ENCODE data around the gene FITM2.

The FITM2 gene

GRCh38 chr20:44345147-44345546, 34.1 kb upstream of the FITM2 start:
- Histone ChIP-seq H2BK5ac (ENCODE audit: low read length) (no peak overlapping the region), H2AK5ac (ENCODE audit: low read depth, low read length) (no peak overlapping the region), H2AFZ (ENCODE audit: low read length) (no peak overlapping the region), H3K4me1 (ENCODE audit: control insufficient read depth in 2 of 2, insufficient read depth in 1 of 2, low read depth in 1 of 2, low read length in 2 of 2) (no peaks in the 10 kb centered on the region), H3K18ac (ENCODE audit: low read length) (peak overlapping the region; percentile 44), H3K27ac (replicated peaks; ENCODE audit: low read length) (no peak overlapping the region), H3K27me3 (ENCODE audit: control insufficient read depth in 3 of 3, insufficient read depth in 3 of 3, low read depth in 1 of 3, low read length in 3 of 3) (no peaks in the 10 kb centered on the region), H3K79me1 (ENCODE audit: low read depth, low read length) (no peaks in the 10 kb centered on the region), H3K36me3 (replicated peaks in 1 of 2; ENCODE audit: control insufficient read depth in 2 of 2, insufficient read depth in 2 of 2, low read length in 2 of 2) (no peaks in the 10 kb centered on the region), H4K91ac (ENCODE audit: low read depth, low read length, poor library complexity) (no peak overlapping the region), H2BK12ac (ENCODE audit: low read length) (no peak overlapping the region), H3K14ac (ENCODE audit: low read length) (no peak overlapping the region), H4K8ac (ENCODE audit: low read depth, low read length) (no peak overlapping the region), H2BK120ac (ENCODE audit: low read depth, low read length) (no peak overlapping the region), H3K4me2 (ENCODE audit: insufficient read depth, low read length, poor library complexity, severe bottlenecking) (no peak overlapping the region), H3K23ac (ENCODE audit: low read depth, low read length, poor library complexity) (no peak overlapping the region), H3K4me3 (ENCODE audit: low read length in 2 of 2) (no peak overlapping the region), H2BK15ac (ENCODE audit: low read length) (no peak overlapping the region), H3K9me3 (replicated peaks in 1 of 2; ENCODE audit: control insufficient read depth in 2 of 2, insufficient read depth in 1 of 2, low read depth in 1 of 2, low read length in 2 of 2) (no peaks in the 10 kb centered on the region), H3K4ac (ENCODE audit: low read length) (no peak overlapping the region), H3K9ac (ENCODE audit: low read depth, low read length, poor library complexity) (no peak overlapping the region)
- DNase-seq (ENCODE audit: low spot score): no peak
- no CpG with 5 or more reads among the region's 8 CpGs for WGBS, 2 donors (ENCODE audit: extremely low coverage in 2 of 2, insufficient read length in 2 of 2, insufficient replicate concordance in 1 of 2)

GRCh38 chr20:44344723-44345122, 33.7 kb upstream of the FITM2 start:
- Histone ChIP-seq H3K18ac (ENCODE audit: low read length) (no peak overlapping the region), H3K9me3 (replicated peaks in 1 of 2; ENCODE audit: control insufficient read depth in 2 of 2, insufficient read depth in 1 of 2, low read depth in 1 of 2, low read length in 2 of 2) (no peaks in the 10 kb centered on the region), H3K27ac (replicated peaks; ENCODE audit: low read length) (no peak overlapping the region), H3K79me1 (ENCODE audit: low read depth, low read length) (no peaks in the 10 kb centered on the region), H2BK120ac (ENCODE audit: low read depth, low read length) (no peak overlapping the region), H3K4ac (ENCODE audit: low read length) (no peak overlapping the region), H2AFZ (ENCODE audit: low read length) (no peak overlapping the region), H3K27me3 (ENCODE audit: control insufficient read depth in 3 of 3, insufficient read depth in 3 of 3, low read depth in 1 of 3, low read length in 3 of 3) (no peaks in the 10 kb centered on the region), H4K91ac (ENCODE audit: low read depth, low read length, poor library complexity) (no peak overlapping the region), H4K8ac (ENCODE audit: low read depth, low read length) (no peak overlapping the region), H3K9ac (ENCODE audit: low read depth, low read length, poor library complexity) (no peak overlapping the region), H3K4me2 (ENCODE audit: insufficient read depth, low read length, poor library complexity, severe bottlenecking) (no peak overlapping the region), H2BK5ac (ENCODE audit: low read length) (no peak overlapping the region), H3K4me1 (ENCODE audit: control insufficient read depth in 2 of 2, insufficient read depth in 1 of 2, low read depth in 1 of 2, low read length in 2 of 2) (no peaks in the 10 kb centered on the region), H3K4me3 (ENCODE audit: low read length in 2 of 2) (no peak overlapping the region), H2BK12ac (ENCODE audit: low read length) (no peak overlapping the region), H3K36me3 (replicated peaks in 1 of 2; ENCODE audit: control insufficient read depth in 2 of 2, insufficient read depth in 2 of 2, low read length in 2 of 2) (no peaks in the 10 kb centered on the region), H2BK15ac (ENCODE audit: low read length) (no peak overlapping the region), H2AK5ac (ENCODE audit: low read depth, low read length) (no peak overlapping the region), H3K14ac (ENCODE audit: low read length) (no peak overlapping the region), H3K23ac (ENCODE audit: low read depth, low read length, poor library complexity) (no peak overlapping the region)
- DNase-seq (ENCODE audit: low spot score): no peak
- no CpG with 5 or more reads among the region's 4 CpGs for WGBS, 2 donors (ENCODE audit: extremely low coverage in 2 of 2, insufficient read length in 2 of 2, insufficient replicate concordance in 1 of 2)

GRCh38 chr20:44343162-44343675, 32.2 kb upstream of the FITM2 start:
- H3K4me2 ChIP-seq (ENCODE audit: insufficient read depth, low read length, poor library complexity, severe bottlenecking): no peak overlapping the region
- H2AFZ ChIP-seq (ENCODE audit: low read length): no peak overlapping the region
- H2AK5ac ChIP-seq (ENCODE audit: low read depth, low read length): no peak overlapping the region
- H3K79me1 ChIP-seq (ENCODE audit: low read depth, low read length): no peaks in the 10 kb centered on the region
- H3K9ac ChIP-seq (ENCODE audit: low read depth, low read length, poor library complexity): no peak overlapping the region
- H4K8ac ChIP-seq (ENCODE audit: low read depth, low read length): no peak overlapping the region
- H3K4me1 ChIP-seq (ENCODE audit: control insufficient read depth in 2 of 2, insufficient read depth in 1 of 2, low read depth in 1 of 2, low read length in 2 of 2): no peaks in the 10 kb centered on the region
- no peak overlapping the region for H2BK12ac ChIP-seq (ENCODE audit: low read length)
- peak overlapping the region; percentile 30 for H3K18ac ChIP-seq (ENCODE audit: low read length)
- H3K4me3 ChIP-seq (ENCODE audit: low read length in 2 of 2): no peak overlapping the region
- H2BK5ac ChIP-seq (ENCODE audit: low read length): no peak overlapping the region
- H3K36me3 ChIP-seq (replicated peaks in 1 of 2; ENCODE audit: control insufficient read depth in 2 of 2, insufficient read depth in 2 of 2, low read length in 2 of 2): no peaks in the 10 kb centered on the region
- H4K91ac ChIP-seq (ENCODE audit: low read depth, low read length, poor library complexity): no peak overlapping the region
- no peak overlapping the region for H3K4ac ChIP-seq (ENCODE audit: low read length)
- no peak overlapping the region for H2BK15ac ChIP-seq (ENCODE audit: low read length)
- DNase-seq (ENCODE audit: low spot score): no peak
- H3K14ac ChIP-seq (ENCODE audit: low read length): no peak overlapping the region
- no peak overlapping the region for H3K27ac ChIP-seq (replicated peaks; ENCODE audit: low read length)
- WGBS, 2 donors (ENCODE audit: extremely low coverage in 2 of 2, insufficient read length in 2 of 2, insufficient replicate concordance in 1 of 2): no CpG with 5 or more reads among the region's 12 CpGs
- H3K9me3 ChIP-seq (replicated peaks in 1 of 2; ENCODE audit: control insufficient read depth in 2 of 2, insufficient read depth in 1 of 2, low read depth in 1 of 2, low read length in 2 of 2): no peaks in the 10 kb centered on the region
- H3K23ac ChIP-seq (ENCODE audit: low read depth, low read length, poor library complexity): no peak overlapping the region
- H3K27me3 ChIP-seq (ENCODE audit: control insufficient read depth in 3 of 3, insufficient read depth in 3 of 3, low read depth in 1 of 3, low read length in 3 of 3): peaks cover 0 to 3% (median 0%) of the 10 kb centered on the region in 3 experiments
- H2BK120ac ChIP-seq (ENCODE audit: low read depth, low read length): no peak overlapping the region

GRCh38 chr20:44342248-44342647, 31.2 kb upstream of the FITM2 start:
- Histone ChIP-seq H3K36me3 (replicated peaks in 1 of 2; ENCODE audit: control insufficient read depth in 2 of 2, insufficient read depth in 2 of 2, low read length in 2 of 2) (no peaks in the 10 kb centered on the region), H3K27me3 (ENCODE audit: control insufficient read depth in 3 of 3, insufficient read depth in 3 of 3, low read depth in 1 of 3, low read length in 3 of 3) (peaks cover 0 to 10% (median 0%) of the 10 kb centered on the region in 3 experiments), H3K4me3 (ENCODE audit: low read length in 2 of 2) (no peak overlapping the region), H4K91ac (ENCODE audit: low read depth, low read length, poor library complexity) (no peak overlapping the region), H2BK15ac (ENCODE audit: low read length) (no peak overlapping the region), H3K4ac (ENCODE audit: low read length) (no peak overlapping the region), H3K23ac (ENCODE audit: low read depth, low read length, poor library complexity) (no peak overlapping the region), H3K9ac (ENCODE audit: low read depth, low read length, poor library complexity) (no peak overlapping the region), H3K18ac (ENCODE audit: low read length) (no peak overlapping the region), H2AK5ac (ENCODE audit: low read depth, low read length) (no peak overlapping the region), H2BK12ac (ENCODE audit: low read length) (no peak overlapping the region), H3K9me3 (replicated peaks in 1 of 2; ENCODE audit: control insufficient read depth in 2 of 2, insufficient read depth in 1 of 2, low read depth in 1 of 2, low read length in 2 of 2) (no peaks in the 10 kb centered on the region), H2BK120ac (ENCODE audit: low read depth, low read length) (no peak overlapping the region), H3K4me1 (ENCODE audit: control insufficient read depth in 2 of 2, insufficient read depth in 1 of 2, low read depth in 1 of 2, low read length in 2 of 2) (no peaks in the 10 kb centered on the region), H4K8ac (ENCODE audit: low read depth, low read length) (no peak overlapping the region), H3K4me2 (ENCODE audit: insufficient read depth, low read length, poor library complexity, severe bottlenecking) (no peak overlapping the region), H2BK5ac (ENCODE audit: low read length) (no peak overlapping the region), H3K14ac (ENCODE audit: low read length) (no peak overlapping the region), H2AFZ (ENCODE audit: low read length) (peak overlapping the region; percentile 88), H3K79me1 (ENCODE audit: low read depth, low read length) (no peaks in the 10 kb centered on the region), H3K27ac (replicated peaks; ENCODE audit: low read length) (no peak overlapping the region)
- DNase-seq (ENCODE audit: low spot score): no peak
- no CpG with 5 or more reads among the region's 6 CpGs for WGBS, 2 donors (ENCODE audit: extremely low coverage in 2 of 2, insufficient read length in 2 of 2, insufficient replicate concordance in 1 of 2)

Data from neuronal stem cell (in vitro differentiated cells).